Osteoblast (primary cell): ENCODE data around the gene INPP5A. TPM values are rescaled to one million over a fixed set of nuclear protein-coding genes. Genes with fewer than 3 reads are reported as not detected.

Source experiments
- DNase-seq: peaks from one replicate; pipeline ENCODE4 v3.0.0; 2011; ENCODE audit warnings: low spot score, mixed read lengths; ENCODE audit not compliant: insufficient read length; ENCODE audit errors: missing footprints
- H2AFZ ChIP-seq: 2 replicates; pipeline ENCODE4 v1.6.0; 2011; ENCODE audit warnings: mild to moderate bottlenecking, low read length
- H3K27ac ChIP-seq: 2 replicates; pipeline ENCODE4 v1.5.1; 2011; ENCODE audit warnings: mild to moderate bottlenecking, low read depth, low read length, moderate library complexity
- H3K27me3 ChIP-seq: 2 replicates; pipeline ENCODE4 v1.6.0; 2012; ENCODE audit warnings: mild to moderate bottlenecking, control low read depth, inconsistent platforms, low read length, moderate library complexity; ENCODE audit not compliant: insufficient read depth
- H3K36me3 ChIP-seq: 2 replicates; pipeline ENCODE4 v1.5.1; 2011; ENCODE audit warnings: mild to moderate bottlenecking, low read length, control low read depth, moderate library complexity; ENCODE audit not compliant: insufficient read depth
- H3K4me1 ChIP-seq: 2 replicates; pipeline ENCODE4 v1.5.1; 2011; ENCODE audit warnings: mild to moderate bottlenecking, low read length, control low read depth, moderate library complexity; ENCODE audit not compliant: insufficient read depth
- H3K4me2 ChIP-seq: 2 replicates; pipeline ENCODE4 v1.6.0; 2011; ENCODE audit warnings: mild to moderate bottlenecking, low read length; ENCODE audit not compliant: insufficient read depth
- H3K4me3 ChIP-seq: fragments of 200-600 bp; sonication (generic); 3 replicates; pipeline ENCODE4 v1.5.1; 2012; ENCODE audit warnings: mild to moderate bottlenecking, low read length, inconsistent platforms; ENCODE audit not compliant: insufficient read depth
- H3K79me2 ChIP-seq: 2 replicates; pipeline ENCODE4 v1.6.0; 2012; ENCODE audit warnings: mild to moderate bottlenecking, low read length, control low read depth, inconsistent platforms; ENCODE audit not compliant: insufficient read depth
- H3K9me3 ChIP-seq: 2 replicates; pipeline ENCODE4 v1.5.1; 2011; ENCODE audit warnings: low read depth, low read length, control low read depth
- H4K20me1 ChIP-seq: 2 replicates; pipeline ENCODE4 v1.6.0; 2012; ENCODE audit warnings: mild to moderate bottlenecking, low read length, control low read depth; ENCODE audit not compliant: insufficient read depth
- CTCF ChIP-seq: IDR thresholded peaks from 2 replicates; pipeline ENCODE4 v1.5.1; 2011; ENCODE audit warnings: mild to moderate bottlenecking, low read depth, low read length, moderate library complexity; ENCODE audit errors: extremely low read depth
- total RNA-seq: library from RNA; depleted of rRNA; stranded (reverse); fragments of >200 nt; gene quantifications from 2 replicates; pipeline ENCODE4 v1.2.3, GENCODE V29; 2012

Gene INPP5A
- total RNA-seq, 1 donor, result 22.8 TPM

DNA sequence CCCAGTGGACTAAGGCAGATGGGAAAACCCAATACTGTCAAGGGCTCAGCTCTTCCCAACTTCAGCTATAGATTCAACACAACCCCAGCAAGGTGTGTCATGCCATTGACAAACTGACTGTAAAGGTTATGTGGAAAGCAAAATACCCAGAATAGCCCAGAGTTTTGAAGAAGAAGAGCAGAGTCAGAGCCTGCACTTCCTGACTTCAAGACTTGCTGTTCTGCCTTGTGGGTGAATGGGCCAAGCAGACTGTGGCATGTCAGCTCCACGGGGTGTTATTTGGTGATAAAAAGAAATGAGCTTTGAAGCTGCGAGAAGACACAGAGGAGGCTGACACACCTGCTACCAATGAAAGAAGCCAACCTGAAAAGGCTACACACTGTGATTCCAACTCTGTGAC lies 158.6 kb downstream of the INPP5A start:
- peak; percentile 55 for DNase-seq
- H3K4me3 ChIP-seq, result no peak overlapping the region
- H3K79me2 ChIP-seq, result no peaks in the 10 kb centered on the region
- no peaks in the 10 kb centered on the region for H4K20me1 ChIP-seq
- no peak overlapping the region for H3K4me2 ChIP-seq
- no peaks in the 10 kb centered on the region for H3K9me3 ChIP-seq
- H3K27ac ChIP-seq, result no peak overlapping the region
- no peak for TF ChIP-seq CTCF
- H3K36me3 ChIP-seq, result peaks cover 4% of the 10 kb centered on the region
- H3K27me3 ChIP-seq, result no peaks in the 10 kb centered on the region
- no peak overlapping the region for H2AFZ ChIP-seq
- H3K4me1 ChIP-seq, result peaks cover 15% of the 10 kb centered on the region

- Histone ChIP-seq H3K36me3 (no peaks in the 10 kb centered on the region), H3K9me3 (no peaks in the 10 kb centered on the region)
Observed at GRCh38 chr10:132696728-132697577, 159.4 kb downstream of the INPP5A start.

GRCh38 chr10:132697578-132698200 lies 160.1 kb downstream of the INPP5A start:
- Histone ChIP-seq H3K36me3 (no peaks in the 10 kb centered on the region), H3K4me3 (no peak overlapping the region), H3K9me3 (no peaks in the 10 kb centered on the region), H4K20me1 (no peaks in the 10 kb centered on the region), H3K79me2 (no peaks in the 10 kb centered on the region), H3K27me3 (no peaks in the 10 kb centered on the region), H3K27ac (no peak overlapping the region), H2AFZ (no peak overlapping the region), H3K4me1 (peaks cover 15% of the 10 kb centered on the region), H3K4me2 (no peak overlapping the region)
- peak; percentile 58 for DNase-seq
- no peak for TF ChIP-seq CTCF

More at GRCh38 chr10:132696728-132697577, 159.4 kb downstream of the INPP5A start:
- H3K4me2 ChIP-seq, result no peak overlapping the region
- TF ChIP-seq CTCF, result no peak
- peak; percentile 86 for DNase-seq
- no peak overlapping the region for H3K4me3 ChIP-seq
- no peaks in the 10 kb centered on the region for H3K79me2 ChIP-seq
- no peak overlapping the region for H3K27ac ChIP-seq
- H2AFZ ChIP-seq, result no peak overlapping the region
- no peaks in the 10 kb centered on the region for H4K20me1 ChIP-seq
- no peaks in the 10 kb centered on the region for H3K27me3 ChIP-seq
- peaks cover 15% of the 10 kb centered on the region for H3K4me1 ChIP-seq

- H2AFZ ChIP-seq, result no peak overlapping the region
- H3K9me3 ChIP-seq, result no peaks in the 10 kb centered on the region
- peak; percentile 64 for DNase-seq
- no peaks in the 10 kb centered on the region for H4K20me1 ChIP-seq
- no peak overlapping the region for H3K4me2 ChIP-seq
- no peaks in the 10 kb centered on the region for H3K79me2 ChIP-seq
- H3K27ac ChIP-seq, result no peak overlapping the region
- no peaks in the 10 kb centered on the region for H3K27me3 ChIP-seq
- H3K36me3 ChIP-seq, result no peaks in the 10 kb centered on the region
- peaks cover 15% of the 10 kb centered on the region for H3K4me1 ChIP-seq
- H3K4me3 ChIP-seq, result no peak overlapping the region
- TF ChIP-seq CTCF, result no peak
Observed at GRCh38 chr10:132698211-132698751, 160.7 kb downstream of the INPP5A start.
